ENCODE results near the gene ARHGAP33. TPM values are rescaled to one million over a fixed set of nuclear protein-coding genes. Genes with fewer than 3 reads are reported as not detected.

Gene ARHGAP33
- total RNA-seq, 1 donor: 2.2 TPM

GRCh38 chr19:35729021-35729420, 46.3 kb upstream of the ARHGAP33 start:
- peak; percentile 55 for DNase-seq (ENCODE audit: insufficient read length, low spot score, missing footprints)
- TF ChIP-seq, protein P1, sequence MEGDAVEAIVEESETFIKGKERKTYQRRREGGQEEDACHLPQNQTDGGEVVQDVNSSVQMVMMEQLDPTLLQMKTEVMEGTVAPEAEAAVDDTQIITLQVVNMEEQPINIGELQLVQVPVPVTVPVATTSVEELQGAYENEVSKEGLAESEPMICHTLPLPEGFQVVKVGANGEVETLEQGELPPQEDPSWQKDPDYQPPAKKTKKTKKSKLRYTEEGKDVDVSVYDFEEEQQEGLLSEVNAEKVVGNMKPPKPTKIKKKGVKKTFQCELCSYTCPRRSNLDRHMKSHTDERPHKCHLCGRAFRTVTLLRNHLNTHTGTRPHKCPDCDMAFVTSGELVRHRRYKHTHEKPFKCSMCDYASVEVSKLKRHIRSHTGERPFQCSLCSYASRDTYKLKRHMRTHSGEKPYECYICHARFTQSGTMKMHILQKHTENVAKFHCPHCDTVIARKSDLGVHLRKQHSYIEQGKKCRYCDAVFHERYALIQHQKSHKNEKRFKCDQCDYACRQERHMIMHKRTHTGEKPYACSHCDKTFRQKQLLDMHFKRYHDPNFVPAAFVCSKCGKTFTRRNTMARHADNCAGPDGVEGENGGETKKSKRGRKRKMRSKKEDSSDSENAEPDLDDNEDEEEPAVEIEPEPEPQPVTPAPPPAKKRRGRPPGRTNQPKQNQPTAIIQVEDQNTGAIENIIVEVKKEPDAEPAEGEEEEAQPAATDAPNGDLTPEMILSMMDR (IDR thresholded peaks at IDR 0.05; ENCODE audit: extremely low read depth, low read depth, low read length): no peak
- Histone ChIP-seq H3K36me3 (ENCODE audit: insufficient read depth, low read length) (peaks cover 80% of the 10 kb centered on the region), H3K4me3 (ENCODE audit: insufficient read depth, low read length) (no peak overlapping the region), H3K79me2 (ENCODE audit: insufficient read depth, low read length) (no peaks in the 10 kb centered on the region), H3K4me2 (ENCODE audit: insufficient read depth, low read length) (no peak overlapping the region), H3K27ac (ENCODE audit: low read depth, low read length) (no peak overlapping the region), H3K27me3 (ENCODE audit: insufficient read depth, low read length) (no peaks in the 10 kb centered on the region), H3K9me3 (ENCODE audit: low read depth, low read length) (no peaks in the 10 kb centered on the region), H3K4me1 (ENCODE audit: insufficient read depth, low read length) (no peaks in the 10 kb centered on the region), H2AFZ (ENCODE audit: low read length) (no peak overlapping the region), H4K20me1 (ENCODE audit: insufficient read depth, low read length) (peaks cover 4% of the 10 kb centered on the region)

- DNase-seq (ENCODE audit: insufficient read length, low spot score, missing footprints): peak; percentile 82
- Histone ChIP-seq H3K4me2 (ENCODE audit: insufficient read depth, low read length) (no peak overlapping the region), H3K36me3 (ENCODE audit: insufficient read depth, low read length) (peaks cover 80% of the 10 kb centered on the region), H2AFZ (ENCODE audit: low read length) (no peak overlapping the region), H3K27me3 (ENCODE audit: insufficient read depth, low read length) (no peaks in the 10 kb centered on the region), H3K4me1 (ENCODE audit: insufficient read depth, low read length) (no peaks in the 10 kb centered on the region), H3K79me2 (ENCODE audit: insufficient read depth, low read length) (no peaks in the 10 kb centered on the region), H3K27ac (ENCODE audit: low read depth, low read length) (no peak overlapping the region), H3K9me3 (ENCODE audit: low read depth, low read length) (no peaks in the 10 kb centered on the region), H3K4me3 (ENCODE audit: insufficient read depth, low read length) (no peak overlapping the region), H4K20me1 (ENCODE audit: insufficient read depth, low read length) (peaks cover 10% of the 10 kb centered on the region)
- TF ChIP-seq, protein P1 (IDR thresholded peaks at IDR 0.05; ENCODE audit: extremely low read depth, low read depth, low read length): no peak
Measured at GRCh38 chr19:35729763-35730162, 45.6 kb upstream of the ARHGAP33 start.

GRCh38 chr19:35730326-35730725, 45.0 kb upstream of the ARHGAP33 start:
- H3K27ac ChIP-seq (ENCODE audit: low read depth, low read length): no peak overlapping the region
- H3K9me3 ChIP-seq (ENCODE audit: low read depth, low read length): no peaks in the 10 kb centered on the region
- peak; percentile 71 for DNase-seq (ENCODE audit: insufficient read length, low spot score, missing footprints)
- H3K27me3 ChIP-seq (ENCODE audit: insufficient read depth, low read length): no peaks in the 10 kb centered on the region
- no peaks in the 10 kb centered on the region for H3K4me1 ChIP-seq (ENCODE audit: insufficient read depth, low read length)
- no peak overlapping the region for H3K4me3 ChIP-seq (ENCODE audit: insufficient read depth, low read length)
- no peak overlapping the region for H2AFZ ChIP-seq (ENCODE audit: low read length)
- H4K20me1 ChIP-seq (ENCODE audit: insufficient read depth, low read length): peaks cover 10% of the 10 kb centered on the region
- H3K36me3 ChIP-seq (ENCODE audit: insufficient read depth, low read length): peaks cover 75% of the 10 kb centered on the region
- H3K4me2 ChIP-seq (ENCODE audit: insufficient read depth, low read length): no peak overlapping the region
- no peaks in the 10 kb centered on the region for H3K79me2 ChIP-seq (ENCODE audit: insufficient read depth, low read length)
- TF ChIP-seq, protein P1 (IDR thresholded peaks at IDR 0.05; ENCODE audit: extremely low read depth, low read depth, low read length): no peak

GRCh38 chr19:35731353-35731752, 44.0 kb upstream of the ARHGAP33 start:
- H3K36me3 ChIP-seq (ENCODE audit: insufficient read depth, low read length): peaks cover 65% of the 10 kb centered on the region
- no peaks in the 10 kb centered on the region for H3K27me3 ChIP-seq (ENCODE audit: insufficient read depth, low read length)
- H3K4me1 ChIP-seq (ENCODE audit: insufficient read depth, low read length): no peaks in the 10 kb centered on the region
- peaks cover 10% of the 10 kb centered on the region for H4K20me1 ChIP-seq (ENCODE audit: insufficient read depth, low read length)
- H2AFZ ChIP-seq (ENCODE audit: low read length): no peak overlapping the region
- DNase-seq (ENCODE audit: insufficient read length, low spot score, missing footprints): no peak
- TF ChIP-seq, protein P1 (IDR thresholded peaks at IDR 0.05; ENCODE audit: extremely low read depth, low read depth, low read length): no peak
- no peak overlapping the region for H3K27ac ChIP-seq (ENCODE audit: low read depth, low read length)
- H3K4me3 ChIP-seq (ENCODE audit: insufficient read depth, low read length): no peak overlapping the region
- H3K9me3 ChIP-seq (ENCODE audit: low read depth, low read length): no peaks in the 10 kb centered on the region
- no peak overlapping the region for H3K4me2 ChIP-seq (ENCODE audit: insufficient read depth, low read length)
- no peaks in the 10 kb centered on the region for H3K79me2 ChIP-seq (ENCODE audit: insufficient read depth, low read length)
